AG09309 (cell line): ENCODE data around the gene EGFR.

Experiments
- DNase-seq: peaks from one replicate; pipeline ENCODE4 v3.0.0-alpha.2; 2010; ENCODE audit warnings: low read depth
- H3K4me3 ChIP-seq: 2 replicates; pipeline ENCODE4 v1.5.1; 2011; ENCODE audit warnings: mild to moderate bottlenecking, low read depth, low read length, moderate library complexity; ENCODE audit not compliant: control insufficient read depth
- TF ChIP-seq, protein P1 (sequence below): IDR thresholded peaks from 2 replicates; pipeline ENCODE4 v1.5.1; 2011; ENCODE audit warnings: mild to moderate bottlenecking, low read depth, low read length, inconsistent platforms; ENCODE audit not compliant: insufficient read depth, control insufficient read depth; ENCODE audit errors: missing control alignments

The EGFR gene

GRCh38 chr7:55128693-55129394, 110.0 kb downstream of the EGFR start:
- no peak overlapping the region for H3K4me3 ChIP-seq
- TF ChIP-seq, protein P1, sequence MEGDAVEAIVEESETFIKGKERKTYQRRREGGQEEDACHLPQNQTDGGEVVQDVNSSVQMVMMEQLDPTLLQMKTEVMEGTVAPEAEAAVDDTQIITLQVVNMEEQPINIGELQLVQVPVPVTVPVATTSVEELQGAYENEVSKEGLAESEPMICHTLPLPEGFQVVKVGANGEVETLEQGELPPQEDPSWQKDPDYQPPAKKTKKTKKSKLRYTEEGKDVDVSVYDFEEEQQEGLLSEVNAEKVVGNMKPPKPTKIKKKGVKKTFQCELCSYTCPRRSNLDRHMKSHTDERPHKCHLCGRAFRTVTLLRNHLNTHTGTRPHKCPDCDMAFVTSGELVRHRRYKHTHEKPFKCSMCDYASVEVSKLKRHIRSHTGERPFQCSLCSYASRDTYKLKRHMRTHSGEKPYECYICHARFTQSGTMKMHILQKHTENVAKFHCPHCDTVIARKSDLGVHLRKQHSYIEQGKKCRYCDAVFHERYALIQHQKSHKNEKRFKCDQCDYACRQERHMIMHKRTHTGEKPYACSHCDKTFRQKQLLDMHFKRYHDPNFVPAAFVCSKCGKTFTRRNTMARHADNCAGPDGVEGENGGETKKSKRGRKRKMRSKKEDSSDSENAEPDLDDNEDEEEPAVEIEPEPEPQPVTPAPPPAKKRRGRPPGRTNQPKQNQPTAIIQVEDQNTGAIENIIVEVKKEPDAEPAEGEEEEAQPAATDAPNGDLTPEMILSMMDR, result no peak
- DNase-seq, result no peak

DNA sequence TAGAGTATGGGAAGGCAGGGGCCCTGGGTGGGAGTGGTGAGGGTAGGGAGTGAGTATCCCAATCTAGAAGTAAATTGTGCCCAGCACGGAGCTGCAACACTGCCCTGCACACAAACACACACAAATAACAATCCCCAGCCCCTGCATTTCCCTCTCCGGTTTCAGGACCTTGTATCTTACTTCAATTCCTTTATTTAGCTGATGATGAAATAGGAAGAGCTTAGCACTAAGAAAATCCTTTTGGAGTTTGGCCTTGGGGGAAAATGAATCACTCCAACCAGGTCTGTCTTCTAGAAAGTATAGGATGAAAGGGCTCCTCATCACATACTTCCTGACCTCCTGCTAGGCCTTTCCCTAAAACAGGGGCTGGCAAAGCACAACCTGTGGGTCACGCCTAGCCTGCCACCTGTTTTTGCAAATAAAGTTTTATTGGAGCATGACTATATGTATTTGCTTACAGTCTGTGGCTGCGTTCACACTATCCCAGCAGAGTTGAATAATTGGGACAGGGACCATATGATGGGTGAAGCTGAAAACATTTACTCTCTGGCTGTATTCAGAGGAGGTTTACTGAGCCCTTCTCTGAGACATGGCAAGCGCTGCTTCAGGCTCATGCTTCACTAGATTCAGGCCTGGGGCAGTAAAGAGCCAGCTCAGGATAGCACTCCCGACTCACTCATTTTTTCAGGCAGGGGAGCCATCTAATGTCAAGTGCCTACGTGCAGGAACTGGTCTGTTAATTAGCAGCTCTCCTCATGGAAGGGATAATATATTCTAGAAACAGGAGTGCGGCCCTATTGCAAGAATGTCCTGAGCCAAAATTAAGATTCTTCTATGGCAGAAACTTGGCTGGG, 111.0 kb downstream of the EGFR start:
- TF ChIP-seq, protein P1, result no peak
- H3K4me3 ChIP-seq, result no peak overlapping the region
- no peak for DNase-seq

- TF ChIP-seq, protein P1, result no peak
- H3K4me3 ChIP-seq, result no peak overlapping the region
- no peak for DNase-seq
Observed at GRCh38 chr7:55130395-55131141, 111.8 kb downstream of the EGFR start.

- TF ChIP-seq, protein P1, result no peak
- DNase-seq, result no peak
- H3K4me3 ChIP-seq, result no peak overlapping the region
Observed at GRCh38 chr7:55131142-55131929, 112.5 kb downstream of the EGFR start.

- TF ChIP-seq, protein P1, result no peak
- no peak overlapping the region for H3K4me3 ChIP-seq
- DNase-seq, result no peak
Observed at GRCh38 chr7:55132550-55132889, 113.7 kb downstream of the EGFR start.
